Skeletal muscle tissue (tissue), 4 donors: Measurements from ENCODE around the gene HAPLN2. TPM values are rescaled to one million over a fixed set of nuclear protein-coding genes. Genes with fewer than 3 reads are reported as not detected.

Experiments
- H3K27ac ChIP-seq: one replicate; pipeline ENCODE4 v1.7.0; 2013; ENCODE audit warnings: mild to moderate bottlenecking, low read depth, low read length, inconsistent platforms
- H3K27me3 ChIP-seq, 3 donors: one replicate each; pipeline ENCODE4 v1.7.0; 2013; ENCODE audit warnings: low read length in 3 of 3; ENCODE audit not compliant: control insufficient read depth in 3 of 3, insufficient read depth in 3 of 3
- H3K36me3 ChIP-seq, 3 donors: one replicate each; pipeline ENCODE4 v1.7.0; 2013; ENCODE audit warnings: low read length in 3 of 3; ENCODE audit not compliant: control insufficient read depth in 3 of 3, insufficient read depth in 3 of 3
- H3K4me1 ChIP-seq, 3 donors: one replicate each; pipeline ENCODE4 v1.7.0; 2013; ENCODE audit warnings: low read length in 3 of 3, mild to moderate bottlenecking in 3 of 3; ENCODE audit not compliant: control insufficient read depth in 3 of 3, insufficient read depth in 3 of 3
- H3K4me3 ChIP-seq, 3 donors: one replicate each; pipeline ENCODE4 v1.7.0; 2013; ENCODE audit warnings: low read length in 3 of 3
- H3K9ac ChIP-seq, 3 donors: one replicate each; pipeline ENCODE4 v1.7.0; 2013; ENCODE audit warnings: low read length in 3 of 3, mild to moderate bottlenecking in 3 of 3, moderate library complexity in 2 of 3, low read depth in 1 of 3
- H3K9me3 ChIP-seq, 3 donors: one replicate each; pipeline ENCODE4 v1.7.0; 2013; ENCODE audit warnings: low read length in 3 of 3; ENCODE audit not compliant: control insufficient read depth in 3 of 3
- total RNA-seq: library from RNA; depleted of rRNA; stranded (reverse); fragments of >200 nt; gene quantifications from one replicate; pipeline ENCODE4 v1.2.3, GENCODE V29; 2014
- donor health status: Osteomylitis.

The HAPLN2 gene
- total RNA-seq, 1 donor from 2014 or later: 0.52 TPM

DNA sequence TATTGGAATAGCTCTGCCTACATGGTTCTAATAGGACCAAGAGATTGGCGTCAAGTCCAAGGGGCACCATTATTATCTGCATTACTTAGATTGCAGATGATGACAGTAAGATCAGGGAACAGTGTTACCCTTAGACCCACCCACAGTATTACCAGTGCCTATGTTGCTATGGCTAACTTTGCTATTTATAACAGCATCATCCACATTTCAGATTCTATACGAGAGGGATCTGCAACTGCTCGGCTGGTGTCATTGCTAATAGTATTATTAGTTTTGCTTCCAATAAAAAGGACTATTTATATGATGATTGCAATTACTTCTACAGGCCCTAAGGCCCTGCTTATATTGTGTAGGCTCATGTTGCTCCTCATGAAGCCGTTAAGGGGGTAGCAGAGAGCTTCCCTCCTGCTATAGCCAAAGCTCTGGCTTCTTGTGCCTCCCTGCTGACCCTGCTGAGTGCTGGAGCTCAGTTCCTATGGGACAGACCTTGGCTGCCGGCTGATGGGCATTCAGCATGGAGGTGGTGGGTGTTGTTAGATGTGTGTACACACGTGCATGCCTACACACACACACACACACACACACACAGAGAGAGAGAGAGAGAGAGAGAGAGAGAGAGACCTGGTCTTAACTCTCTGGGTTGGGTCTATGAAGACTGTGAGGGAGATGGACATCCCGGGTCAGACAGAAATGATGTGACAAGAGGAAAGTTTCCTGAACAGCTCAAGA lies 24.0 kb downstream of the HAPLN2 start:
- no peaks in the 10 kb centered on the region for H3K9me3 ChIP-seq
- H3K27ac ChIP-seq: no peak overlapping the region
- H3K9ac ChIP-seq: no peak overlapping the region
- H3K36me3 ChIP-seq: no peaks in the 10 kb centered on the region
- peaks cover 69 to 78% (median 73%) of the 10 kb centered on the region in 3 donors for H3K27me3 ChIP-seq
- peaks cover 17 to 34% (median 33%) of the 10 kb centered on the region in 3 donors for H3K4me1 ChIP-seq
- H3K4me3 ChIP-seq: no peak overlapping the region

DNA sequence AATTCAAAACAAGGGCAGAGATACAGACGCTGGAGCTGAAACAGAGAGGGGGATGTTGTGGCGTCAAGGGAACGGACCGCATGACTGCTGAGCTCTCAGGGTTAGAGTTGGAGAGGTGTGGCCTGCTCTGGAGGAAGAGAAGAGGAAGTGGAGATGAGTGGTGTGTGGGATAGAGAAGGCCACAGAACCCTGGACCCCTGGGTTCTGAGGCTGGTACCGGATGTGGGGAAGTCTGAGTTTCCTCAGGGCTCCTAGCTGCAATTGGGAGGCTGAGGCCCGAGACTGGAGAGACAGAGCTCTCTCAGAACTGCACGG lies 24.5 kb downstream of the HAPLN2 start:
- Histone ChIP-seq H3K4me1 (peaks cover 17 to 30% (median 28%) of the 10 kb centered on the region in 3 donors), H3K4me3 (no peak overlapping the region), H3K9ac (no peak overlapping the region), H3K27me3 (peaks cover 74 to 78% (median 76%) of the 10 kb centered on the region in 3 donors), H3K27ac (no peak overlapping the region), H3K9me3 (no peaks in the 10 kb centered on the region), H3K36me3 (no peaks in the 10 kb centered on the region)

DNA sequence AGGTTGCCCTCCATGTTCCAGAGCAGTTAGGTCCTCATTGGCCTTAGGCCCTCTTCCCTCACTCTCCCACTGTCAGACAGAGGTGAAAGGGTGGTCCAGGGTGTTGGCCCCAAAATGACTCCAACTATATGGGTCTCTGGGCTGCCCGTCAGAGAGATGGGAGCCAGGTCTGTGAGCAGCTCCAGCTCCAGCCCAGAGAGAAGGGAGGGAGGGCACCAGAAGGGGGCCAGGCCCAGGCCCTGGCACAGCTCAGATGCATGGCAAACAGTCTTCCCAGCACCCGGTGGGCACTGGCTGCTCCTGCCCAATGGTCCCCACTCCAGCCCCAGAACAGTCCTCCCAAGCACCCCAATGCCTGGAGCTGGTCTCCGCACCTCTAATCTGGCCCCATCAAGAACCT lies 24.9 kb downstream of the HAPLN2 start:
- Histone ChIP-seq H3K9ac (no peak overlapping the region), H3K4me1 (peaks cover 17 to 27% (median 26%) of the 10 kb centered on the region in 3 donors), H3K9me3 (no peaks in the 10 kb centered on the region), H3K27me3 (peaks cover 77 to 79% (median 79%) of the 10 kb centered on the region in 3 donors), H3K27ac (no peak overlapping the region), H3K36me3 (no peaks in the 10 kb centered on the region), H3K4me3 (no peak overlapping the region)

DNA sequence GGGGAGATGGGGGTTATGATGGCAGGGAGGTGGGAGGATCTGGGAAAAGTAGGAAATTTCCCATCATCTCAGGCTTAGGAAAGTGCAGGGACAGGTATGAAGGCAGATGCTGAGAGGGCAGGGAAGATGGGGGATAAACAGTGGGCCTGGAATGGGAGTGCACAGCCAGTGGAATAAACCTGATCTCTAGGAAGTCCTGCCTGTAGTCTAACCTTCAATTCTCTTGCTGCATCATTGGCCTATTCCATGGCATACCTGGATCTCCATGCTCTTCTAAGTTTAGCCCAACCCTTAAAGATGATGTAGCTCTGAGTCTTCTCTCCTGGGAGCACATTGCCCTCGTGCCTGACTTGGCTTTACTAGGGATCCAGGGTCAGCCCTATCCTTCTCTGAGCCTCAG lies 25.4 kb downstream of the HAPLN2 start:
- H3K4me1 ChIP-seq: peaks cover 12 to 22% (median 21%) of the 10 kb centered on the region in 3 donors
- H3K27me3 ChIP-seq: peaks cover 77 to 80% (median 79%) of the 10 kb centered on the region in 3 donors

DNA sequence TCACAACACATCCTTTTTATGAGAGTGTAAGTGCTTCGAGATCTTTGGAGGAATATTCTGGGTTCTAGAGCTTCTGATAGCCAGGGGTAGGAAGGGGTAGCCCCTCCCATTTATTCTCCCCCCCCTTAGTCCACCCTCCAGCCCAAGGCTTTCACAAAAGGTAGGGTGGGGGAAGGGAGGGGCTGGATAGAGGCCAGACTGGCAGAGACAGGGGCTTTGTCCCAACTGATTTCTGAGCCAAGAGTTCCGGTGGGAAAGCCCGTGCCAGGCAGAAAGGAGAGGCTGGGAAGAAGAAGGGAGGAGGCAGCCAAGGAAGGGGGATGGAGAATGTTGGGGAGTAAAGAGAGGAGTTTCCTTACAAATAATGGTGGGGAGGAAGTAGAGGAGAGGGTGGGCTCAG lies 25.8 kb downstream of the HAPLN2 start:
- peaks cover 78 to 80% (median 79%) of the 10 kb centered on the region in 3 donors for H3K27me3 ChIP-seq

More for the DNA sequence above, 25.4 kb downstream of the HAPLN2 start:
- no peaks in the 10 kb centered on the region for H3K9me3 ChIP-seq
- H3K36me3 ChIP-seq: no peaks in the 10 kb centered on the region
- H3K27ac ChIP-seq: no peak overlapping the region
- no peak overlapping the region for H3K9ac ChIP-seq
- H3K4me3 ChIP-seq: no peak overlapping the region

DNA sequence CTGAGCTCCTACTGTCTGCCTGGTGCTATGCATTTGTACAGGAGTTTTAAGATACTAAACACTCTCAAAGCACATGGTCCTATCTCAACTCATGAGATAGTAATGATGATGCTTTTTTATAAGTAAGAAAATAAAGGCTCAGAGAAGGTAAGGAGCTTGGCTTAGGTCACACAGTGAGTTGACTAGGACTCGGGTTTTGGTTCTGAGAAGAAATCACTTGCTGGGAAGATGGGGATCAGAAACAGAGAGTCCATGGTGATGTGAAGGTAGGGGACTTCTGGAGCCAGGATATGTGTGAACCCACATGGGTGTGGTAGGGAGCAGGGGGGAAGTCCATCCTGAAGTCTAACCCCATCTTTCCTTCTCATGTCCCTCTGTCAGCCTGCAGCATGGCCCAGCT lies 26.5 kb downstream of the HAPLN2 start:
- Histone ChIP-seq H3K9me3 (no peaks in the 10 kb centered on the region), H3K27me3 (peaks cover 76 to 82% (median 82%) of the 10 kb centered on the region in 3 donors), H3K9ac (no peak overlapping the region), H3K4me1 (peaks cover 6 to 15% (median 15%) of the 10 kb centered on the region in 3 donors), H3K27ac (no peak overlapping the region), H3K4me3 (no peak overlapping the region), H3K36me3 (no peaks in the 10 kb centered on the region)

More for the DNA sequence above, 25.8 kb downstream of the HAPLN2 start:
- Histone ChIP-seq H3K36me3 (no peaks in the 10 kb centered on the region), H3K27ac (no peak overlapping the region), H3K9ac (no peak overlapping the region), H3K4me1 (peaks cover 8 to 18% (median 17%) of the 10 kb centered on the region in 3 donors), H3K4me3 (no peak overlapping the region), H3K9me3 (no peaks in the 10 kb centered on the region)

DNA sequence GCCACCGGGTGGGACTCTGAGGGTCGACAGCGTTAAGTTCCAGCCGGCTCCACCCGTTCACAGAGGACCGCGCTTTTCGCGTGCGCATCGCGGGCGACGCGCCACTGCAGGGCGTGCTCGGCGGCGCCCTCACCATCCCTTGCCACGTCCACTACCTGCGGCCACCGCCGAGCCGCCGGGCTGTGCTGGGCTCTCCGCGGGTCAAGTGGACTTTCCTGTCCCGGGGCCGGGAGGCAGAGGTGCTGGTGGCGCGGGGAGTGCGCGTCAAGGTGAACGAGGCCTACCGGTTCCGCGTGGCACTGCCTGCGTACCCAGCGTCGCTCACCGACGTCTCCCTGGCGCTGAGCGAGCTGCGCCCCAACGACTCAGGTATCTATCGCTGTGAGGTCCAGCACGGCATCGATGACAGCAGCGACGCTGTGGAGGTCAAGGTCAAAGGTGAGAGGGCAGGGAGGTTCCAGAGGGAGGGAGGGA lies 27.6 kb downstream of the HAPLN2 start:
- no peak overlapping the region for H3K9ac ChIP-seq
- H3K9me3 ChIP-seq: no peaks in the 10 kb centered on the region
- H3K27ac ChIP-seq: no peak overlapping the region
- peaks cover 6% of the 10 kb centered on the region in 3 donors for H3K4me1 ChIP-seq
- H3K27me3 ChIP-seq: peaks cover 73 to 82% (median 75%) of the 10 kb centered on the region in 3 donors
- no peak overlapping the region for H3K4me3 ChIP-seq
- no peaks in the 10 kb centered on the region for H3K36me3 ChIP-seq

DNA sequence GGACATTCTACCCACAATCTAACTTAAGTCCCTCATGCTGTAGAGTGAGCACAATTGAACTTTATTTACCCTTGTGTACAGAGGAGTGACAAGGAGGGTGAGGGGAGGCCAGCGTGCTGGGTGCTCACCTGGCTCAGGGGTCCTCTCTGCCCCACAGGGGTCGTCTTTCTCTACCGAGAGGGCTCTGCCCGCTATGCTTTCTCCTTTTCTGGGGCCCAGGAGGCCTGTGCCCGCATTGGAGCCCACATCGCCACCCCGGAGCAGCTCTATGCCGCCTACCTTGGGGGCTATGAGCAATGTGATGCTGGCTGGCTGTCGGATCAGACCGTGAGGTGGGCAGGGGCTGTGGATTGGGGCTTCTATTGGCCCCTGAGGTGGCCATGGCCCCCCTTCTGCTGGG lies 28.1 kb downstream of the HAPLN2 start:
- H3K4me3 ChIP-seq: no peak overlapping the region
- no peak overlapping the region for H3K27ac ChIP-seq
- no peak overlapping the region for H3K9ac ChIP-seq
- H3K36me3 ChIP-seq: no peaks in the 10 kb centered on the region
- H3K4me1 ChIP-seq: peaks cover 2% of the 10 kb centered on the region in 3 donors
- H3K27me3 ChIP-seq: peaks cover 70 to 84% (median 71%) of the 10 kb centered on the region in 3 donors
- no peaks in the 10 kb centered on the region for H3K9me3 ChIP-seq

DNA sequence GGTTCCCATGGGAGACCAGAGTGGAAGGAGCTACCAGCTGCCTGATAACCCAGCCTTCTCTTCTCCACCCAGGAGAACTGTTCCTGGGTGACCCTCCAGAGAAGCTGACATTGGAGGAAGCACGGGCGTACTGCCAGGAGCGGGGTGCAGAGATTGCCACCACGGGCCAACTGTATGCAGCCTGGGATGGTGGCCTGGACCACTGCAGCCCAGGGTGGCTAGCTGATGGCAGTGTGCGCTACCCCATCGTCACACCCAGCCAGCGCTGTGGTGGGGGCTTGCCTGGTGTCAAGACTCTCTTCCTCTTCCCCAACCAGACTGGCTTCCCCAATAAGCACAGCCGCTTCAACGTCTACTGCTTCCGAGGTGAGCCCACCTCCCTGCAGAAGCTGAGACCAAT lies 29.3 kb downstream of the HAPLN2 start:
- H3K4me1 ChIP-seq: no peaks in the 10 kb centered on the region
- H3K27me3 ChIP-seq: peaks cover 58 to 84% (median 60%) of the 10 kb centered on the region in 3 donors
- no peak overlapping the region for H3K9ac ChIP-seq
- no peak overlapping the region for H3K4me3 ChIP-seq
- no peak overlapping the region for H3K27ac ChIP-seq
- H3K9me3 ChIP-seq: no peaks in the 10 kb centered on the region
- H3K36me3 ChIP-seq: no peaks in the 10 kb centered on the region

DNA sequence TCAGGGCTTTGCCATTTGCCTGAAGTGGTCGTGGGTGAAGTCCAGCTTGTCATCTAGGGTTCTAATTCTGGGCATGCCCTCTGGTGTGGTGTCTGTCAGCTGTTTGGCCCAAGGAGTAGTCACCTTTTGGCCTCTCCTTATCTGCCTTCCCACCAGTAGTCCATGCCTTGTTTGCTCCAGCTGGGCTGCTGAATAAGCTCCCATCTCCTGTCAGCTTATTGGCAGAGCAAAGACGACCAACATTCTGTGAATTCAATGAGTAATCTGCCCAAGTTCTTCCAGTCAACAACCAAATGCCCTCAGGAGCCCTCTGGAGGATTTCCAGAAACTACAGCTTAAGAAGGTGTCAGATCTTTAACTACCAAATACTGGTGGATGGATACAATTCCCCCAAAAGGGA lies 29.7 kb downstream of the HAPLN2 start:
- Histone ChIP-seq H3K27me3 (peaks cover 54 to 84% (median 57%) of the 10 kb centered on the region in 3 donors), H3K36me3 (no peaks in the 10 kb centered on the region), H3K9ac (no peak overlapping the region), H3K4me1 (no peaks in the 10 kb centered on the region), H3K27ac (no peak overlapping the region), H3K9me3 (no peaks in the 10 kb centered on the region), H3K4me3 (no peak overlapping the region)
